Activated naive CD8-positive, alpha-beta T cell treated with anti-CD3 and anti-CD28 coated beads, Interleukin-2, amount 10 ng/mL, durations not matched to agents 7 days and 5 days (primary cell): Measurements from ENCODE around the gene C17orf67. TPM values are rescaled to one million over a fixed set of nuclear protein-coding genes. Genes with fewer than 3 reads are reported as not detected.

Experiments used
- ATAC-seq: fragments of 150-1000 bp; cut with Tn5 transposase; one replicate; pipeline ENCODE4 v1.10.0; 2021; ENCODE audit warnings: low read depth, moderate library complexity
- POLR2A ChIA-PET: fragments of 350-600 bp; sonication (Branson Sonifier 250); formaldehyde crosslinking; loops from one replicate; lab custom pipeline; 2021; ENCODE audit warnings: antibody characterized with exemption; lab: Charles Lee
- DNase-seq: peaks from one replicate; pipeline ENCODE4 v3.0.0; 2021
- H3K27ac Mint-ChIP-seq: one replicate; pipeline ENCODE4 v1.8.0; 2022; ENCODE audit warnings: mild to moderate bottlenecking, mixed read lengths
- H3K27me3 Mint-ChIP-seq: one replicate; pipeline ENCODE4 v1.8.0; 2022; ENCODE audit warnings: mild to moderate bottlenecking, moderate library complexity, mixed read lengths
- H3K36me3 Mint-ChIP-seq: one replicate; pipeline ENCODE4 v1.8.0; 2021; ENCODE audit warnings: mild to moderate bottlenecking, mixed read lengths
- H3K4me1 Mint-ChIP-seq: one replicate; pipeline ENCODE4 v1.8.0; 2021; ENCODE audit warnings: mixed read lengths
- H3K4me3 Mint-ChIP-seq: one replicate; pipeline ENCODE4 v1.8.0; 2022; ENCODE audit warnings: mild to moderate bottlenecking, moderate library complexity, mixed read lengths
- H3K9me3 Mint-ChIP-seq: one replicate; pipeline ENCODE4 v1.8.0; 2021; ENCODE audit warnings: mixed read lengths
- total RNA-seq, 2 experiments: library from RNA; stranded (reverse); gene quantifications; one replicate each; pipeline ENCODE4 v1.2.3, GENCODE V29; 2021

The C17orf67 gene
- total RNA-seq, 2 experiments from 2014 or later: 5.1 to 5.4 TPM

DNA sequence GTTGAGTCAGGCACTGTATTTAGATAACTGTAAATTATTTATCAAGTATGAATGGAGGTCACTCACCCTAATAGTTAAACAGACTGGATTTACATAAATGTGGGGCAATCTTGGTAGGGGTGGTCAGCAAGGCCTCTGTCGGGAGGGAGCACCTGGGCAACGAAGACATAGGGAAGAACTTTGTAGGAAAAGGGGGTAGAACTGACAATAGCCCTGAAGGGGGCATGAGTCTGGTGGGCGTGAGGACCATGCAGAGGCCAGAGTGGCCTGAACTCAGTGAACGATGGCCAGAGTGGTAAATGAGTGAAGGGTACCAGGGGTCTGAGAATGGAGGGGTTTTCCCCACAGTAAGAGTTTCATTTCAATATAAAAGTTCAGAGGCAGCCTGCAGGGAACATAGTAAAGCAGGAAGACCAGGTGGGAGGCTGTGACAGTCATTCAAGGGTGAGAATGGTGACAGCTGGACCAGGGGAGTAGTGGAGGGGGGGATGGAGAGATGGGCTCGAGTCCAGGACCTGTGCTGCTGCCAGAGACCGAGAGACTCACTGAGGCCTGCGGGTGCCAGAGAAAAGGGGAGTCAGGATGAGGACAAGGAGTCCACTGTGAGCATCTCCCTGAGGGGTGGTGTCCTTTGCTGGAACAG lies 2.9 kb downstream of the C17orf67 start:
- Mint-ChIP-seq H3K4me1 (peaks cover 26% of the 10 kb centered on the region), H3K27ac (no peak overlapping the region), H3K36me3 (peaks cover 18% of the 10 kb centered on the region), H3K9me3 (no peaks in the 10 kb centered on the region), H3K27me3 (no peaks in the 10 kb centered on the region), H3K4me3 (no peak overlapping the region)
- no peak for ATAC-seq
- POLR2A ChIA-PET: no interaction called here
- DNase-seq: no peak

DNA sequence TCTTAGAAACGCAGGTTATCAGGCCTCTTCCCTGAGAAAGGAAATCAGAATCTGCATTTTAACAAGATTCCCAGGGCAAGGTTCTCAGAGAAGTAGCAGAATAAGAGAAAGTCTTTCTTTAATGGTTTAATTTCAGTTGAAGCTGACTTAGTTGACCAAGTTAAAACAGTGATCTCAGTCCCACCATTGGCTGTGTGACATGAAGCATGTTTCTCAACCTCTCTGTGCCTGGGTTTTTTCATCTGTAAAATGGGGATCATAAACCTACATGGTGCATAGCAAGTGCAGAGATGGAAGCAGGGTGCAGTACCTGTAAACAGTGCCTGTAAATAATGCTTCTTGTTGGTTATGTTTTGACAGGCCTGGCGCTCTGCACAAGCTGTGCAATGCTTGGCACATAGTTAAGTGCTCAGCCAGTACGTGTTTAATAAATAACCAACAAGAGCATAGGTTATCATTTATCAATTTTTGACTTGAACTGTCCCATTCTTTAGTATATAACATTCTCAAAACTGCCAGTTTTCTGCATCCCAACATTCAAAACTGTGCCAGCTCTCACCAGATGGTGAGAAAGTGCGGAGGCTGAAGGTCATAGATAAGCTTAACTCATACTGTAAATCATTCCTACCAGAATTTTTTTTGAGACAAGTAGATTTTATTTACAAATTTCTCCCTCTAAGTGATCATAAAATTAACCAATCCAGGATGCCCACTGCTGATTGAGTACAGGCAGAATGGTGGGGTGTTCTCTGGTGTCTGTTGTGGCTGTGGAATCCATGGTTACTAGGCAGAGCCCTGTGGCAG lies 6.9 kb downstream of the C17orf67 start:
- Mint-ChIP-seq H3K27ac (no peak overlapping the region), H3K4me1 (peaks cover 19% of the 10 kb centered on the region), H3K9me3 (no peaks in the 10 kb centered on the region), H3K36me3 (peaks cover 19% of the 10 kb centered on the region), H3K27me3 (no peaks in the 10 kb centered on the region), H3K4me3 (no peak overlapping the region)
- DNase-seq (no peak), ATAC-seq (no peak)
- POLR2A ChIA-PET: no interaction called here

- no peaks in the 10 kb centered on the region for H3K27me3 Mint-ChIP-seq
- peaks cover 9% of the 10 kb centered on the region for H3K4me1 Mint-ChIP-seq
- no peak for DNase-seq
- H3K9me3 Mint-ChIP-seq: no peaks in the 10 kb centered on the region
- no peak overlapping the region for H3K27ac Mint-ChIP-seq
- POLR2A ChIA-PET: interaction anchor here (1.4 kb wide), 1 partner anchor 8 kb away, joined by 6 read pairs; no protein-coding TSS in a partner anchor
- no peak overlapping the region for H3K4me3 Mint-ChIP-seq
- peaks cover 8% of the 10 kb centered on the region for H3K36me3 Mint-ChIP-seq
- no peak for ATAC-seq
Observed at GRCh38 chr17:56824503-56824902, 9.2 kb downstream of the C17orf67 start.

DNA sequence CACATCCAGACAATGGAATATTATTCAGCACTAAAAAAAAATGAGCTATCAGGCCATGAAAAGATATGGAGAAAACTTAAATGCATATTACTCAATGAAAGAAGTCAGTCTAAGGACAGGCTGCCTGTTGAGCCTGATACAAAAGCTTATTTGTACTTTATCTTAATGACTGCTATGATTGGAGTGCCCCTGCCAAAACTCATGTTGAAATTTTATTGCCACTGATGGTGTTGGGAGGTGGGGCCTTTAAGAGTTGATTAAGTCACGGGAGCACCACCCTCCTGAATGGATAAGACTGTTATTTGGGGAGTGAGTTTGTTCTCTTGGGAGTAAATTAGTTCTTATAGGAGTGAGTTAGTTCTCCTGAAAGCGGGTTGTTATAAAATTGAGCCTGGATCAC lies 9.9 kb downstream of the C17orf67 start:
- Mint-ChIP-seq H3K4me3 (no peak overlapping the region), H3K36me3 (peaks cover 8% of the 10 kb centered on the region), H3K9me3 (no peaks in the 10 kb centered on the region), H3K27ac (no peak overlapping the region), H3K27me3 (no peaks in the 10 kb centered on the region), H3K4me1 (peaks cover 12% of the 10 kb centered on the region)
- DNase-seq: no peak
- no peak for ATAC-seq
- POLR2A ChIA-PET: interaction anchor here (1.1 to 1.4 kb wide), 2 partner anchors 9 to 11 kb away, joined by 3 to 6 read pairs; partner anchors contain the start of gene DGKE

DNA sequence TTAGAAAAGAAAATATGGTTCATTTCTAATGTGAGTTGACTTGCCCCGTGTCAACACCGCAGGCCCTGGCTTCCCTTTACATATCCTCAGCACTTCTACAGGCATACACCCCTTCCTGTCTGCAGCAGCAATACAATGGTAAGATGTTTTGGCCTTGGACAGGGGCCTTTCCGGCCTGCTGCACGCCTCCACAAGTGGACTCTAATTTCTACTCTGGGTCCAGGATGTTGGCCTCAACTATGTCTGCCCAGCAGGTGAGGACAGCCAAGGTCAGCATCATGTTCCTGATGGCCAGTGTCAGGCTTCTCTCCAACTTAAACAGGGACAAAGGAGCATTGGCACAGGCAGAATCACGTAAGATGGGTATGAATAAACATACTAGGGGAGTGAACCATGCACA lies 11.0 kb downstream of the C17orf67 start:
- Mint-ChIP-seq H3K27ac (no peak overlapping the region), H3K27me3 (no peaks in the 10 kb centered on the region), H3K9me3 (no peaks in the 10 kb centered on the region), H3K36me3 (peaks cover 6% of the 10 kb centered on the region), H3K4me3 (no peak overlapping the region), H3K4me1 (peaks cover 14% of the 10 kb centered on the region)
- ATAC-seq (no peak), DNase-seq (no peak)
- POLR2A ChIA-PET: interaction anchor here (1.3 kb wide), 1 partner anchor 10 kb away, joined by 4 read pairs; no protein-coding TSS in a partner anchor

DNA sequence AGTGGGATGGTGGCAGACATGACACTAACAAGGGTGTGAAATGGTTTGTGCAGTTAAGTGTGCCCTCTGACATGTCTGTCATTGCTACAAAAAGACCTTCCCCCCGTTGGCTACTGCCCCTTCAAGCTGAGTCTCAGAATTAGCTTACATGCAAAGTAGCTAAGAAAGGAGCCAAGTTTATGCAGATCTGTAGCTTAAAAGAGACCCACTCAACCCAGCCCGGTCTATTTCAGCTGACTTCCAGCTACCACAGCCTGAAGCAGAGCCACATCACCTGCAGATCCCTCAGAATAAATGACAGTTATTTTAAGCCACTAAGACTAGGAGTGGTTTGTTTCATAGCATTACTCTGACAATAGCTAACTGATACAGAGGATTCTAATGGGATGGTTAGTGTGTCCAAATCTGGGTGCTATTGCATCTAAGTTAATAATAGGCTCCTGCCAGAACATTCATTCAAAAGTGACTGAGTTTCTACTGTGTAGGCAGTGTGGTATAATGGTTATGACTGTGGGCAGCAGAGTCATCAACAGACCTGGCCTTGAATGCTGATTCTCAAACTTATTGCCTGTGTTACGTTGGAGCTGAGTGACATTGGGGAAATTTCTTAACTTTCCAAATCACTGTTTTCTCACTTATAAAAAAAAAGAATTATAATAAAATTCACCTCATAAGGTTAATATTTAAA lies 11.7 kb downstream of the C17orf67 start:
- Mint-ChIP-seq H3K27me3 (no peaks in the 10 kb centered on the region), H3K9me3 (no peaks in the 10 kb centered on the region), H3K36me3 (peaks cover 6% of the 10 kb centered on the region), H3K4me3 (no peak overlapping the region), H3K27ac (no peak overlapping the region), H3K4me1 (peaks cover 14% of the 10 kb centered on the region)
- no peak for ATAC-seq
- no peak for DNase-seq
- POLR2A ChIA-PET: interaction anchor here (0.6 to 1.3 kb wide), 2 partner anchors 11 to 227 kb away, joined by 3 to 4 read pairs; no protein-coding TSS in a partner anchor

DNA sequence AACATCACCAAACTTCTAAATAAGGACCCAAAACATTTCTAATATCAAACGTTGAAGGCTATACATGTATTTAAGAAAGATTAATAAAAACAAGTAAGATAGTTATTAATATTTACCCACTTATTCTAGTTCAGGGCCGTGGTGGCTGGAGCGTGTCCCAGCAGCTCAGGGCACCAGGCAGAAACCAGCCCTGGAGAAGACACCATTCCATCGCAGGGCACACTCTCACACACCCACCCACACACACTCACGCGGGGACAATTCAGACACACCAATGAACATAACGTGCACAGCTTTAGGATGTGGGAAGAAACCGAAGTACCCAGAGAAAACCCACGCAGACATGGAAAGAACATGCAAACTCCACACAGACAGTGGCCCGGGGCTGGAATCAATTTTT lies 13.5 kb downstream of the C17orf67 start:
- ATAC-seq: no peak
- H3K27me3 Mint-ChIP-seq: no peaks in the 10 kb centered on the region
- no peaks in the 10 kb centered on the region for H3K9me3 Mint-ChIP-seq

GRCh38 chr17:56819431-56820145 lies 14.1 kb downstream of the C17orf67 start:
- Mint-ChIP-seq H3K4me3 (no peak overlapping the region), H3K27ac (no peak overlapping the region), H3K9me3 (no peaks in the 10 kb centered on the region), H3K27me3 (no peaks in the 10 kb centered on the region), H3K36me3 (peaks cover 5% of the 10 kb centered on the region), H3K4me1 (peaks cover 14% of the 10 kb centered on the region)
- DNase-seq (peak; percentile 48), ATAC-seq (peak; percentile 74)
- POLR2A ChIA-PET: interaction anchor here (0.6 to 1.5 kb wide), 4 partner anchors 14 to 141 kb away, joined by 3 to 4 read pairs (median 3); partner anchors contain the start of genes C17orf67, COIL and DGKE

More for the DNA sequence above, 13.5 kb downstream of the C17orf67 start:
- Mint-ChIP-seq H3K27ac (no peak overlapping the region), H3K36me3 (peaks cover 6% of the 10 kb centered on the region), H3K4me3 (no peak overlapping the region), H3K4me1 (peaks cover 14% of the 10 kb centered on the region)
- POLR2A ChIA-PET: interaction anchor here (0.6 to 1.5 kb wide), 5 partner anchors 14 to 141 kb away, joined by 3 to 4 read pairs (median 3); partner anchors contain the start of genes C17orf67, COIL and DGKE
- DNase-seq: no peak

- Mint-ChIP-seq H3K27ac (no peak overlapping the region), H3K27me3 (no peaks in the 10 kb centered on the region), H3K4me3 (no peak overlapping the region), H3K4me1 (peaks cover 9% of the 10 kb centered on the region), H3K9me3 (no peaks in the 10 kb centered on the region), H3K36me3 (peaks cover 1% of the 10 kb centered on the region)
- POLR2A ChIA-PET: interaction anchor here (1.0 to 1.5 kb wide), 3 partner anchors 15 to 117 kb away, joined by 3 to 4 read pairs (median 3); partner anchors contain the start of genes C17orf67 and DGKE
- ATAC-seq (no peak), DNase-seq (no peak)
Observed at GRCh38 chr17:56819030-56819429, 14.7 kb downstream of the C17orf67 start.

- POLR2A ChIA-PET: no interaction called here
- H3K9me3 Mint-ChIP-seq: no peaks in the 10 kb centered on the region
- no peaks in the 10 kb centered on the region for H3K36me3 Mint-ChIP-seq
- no peak overlapping the region for H3K27ac Mint-ChIP-seq
- peaks cover 7% of the 10 kb centered on the region for H3K4me1 Mint-ChIP-seq
- no peak for DNase-seq
- ATAC-seq: no peak
- H3K27me3 Mint-ChIP-seq: no peaks in the 10 kb centered on the region
- H3K4me3 Mint-ChIP-seq: no peak overlapping the region
Observed at GRCh38 chr17:56817066-56817465, 16.7 kb downstream of the C17orf67 start.

- no peak overlapping the region for H3K27ac Mint-ChIP-seq
- no peaks in the 10 kb centered on the region for H3K36me3 Mint-ChIP-seq
- no peaks in the 10 kb centered on the region for H3K27me3 Mint-ChIP-seq
- H3K4me1 Mint-ChIP-seq: peaks cover 7% of the 10 kb centered on the region
- DNase-seq: no peak
- POLR2A ChIA-PET: no interaction called here
- no peaks in the 10 kb centered on the region for H3K9me3 Mint-ChIP-seq
- no peak overlapping the region for H3K4me3 Mint-ChIP-seq
- ATAC-seq: no peak
Observed at GRCh38 chr17:56815711-56816110, 18.0 kb downstream of the C17orf67 start.

- H3K36me3 Mint-ChIP-seq: no peaks in the 10 kb centered on the region
- no peaks in the 10 kb centered on the region for H3K4me1 Mint-ChIP-seq
- DNase-seq (no peak), ATAC-seq (no peak)
- no peaks in the 10 kb centered on the region for H3K27me3 Mint-ChIP-seq
- H3K9me3 Mint-ChIP-seq: no peaks in the 10 kb centered on the region
- H3K4me3 Mint-ChIP-seq: no peak overlapping the region
- H3K27ac Mint-ChIP-seq: no peak overlapping the region
- POLR2A ChIA-PET: no interaction called here
Observed at GRCh38 chr17:56812901-56813388, 20.8 kb downstream of the C17orf67 start.
